DMS79 treated with DMSO at 0.1 percent for 48 hours (cell line): Measurements from ENCODE around the gene ACACA.
"Not testable (repeated sequence)": the region's sequence is repeated elsewhere in the genome, so short reads cannot be mapped to it uniquely, and the experiment has no call there.

Source experiments
- DNase-seq: peaks from one replicate; lab custom pipeline; 2025; lab: John Stamatoyannopoulos, UW

The ACACA gene

GRCh38 chr17:37406635-37407461 is at the start of gene ACACA, which contains the start of gene TADA2A:
ACACA (minus strand) TSS chr17:37406836; CDS start chr17:37406299, 537 bp downstream.
TADA2A (plus strand) TSS chr17:37406886; CDS start chr17:37411366, 4,480 bp downstream.
- DNase-seq, result peak; percentile 70

- DNase-seq, result no peak
Measured at GRCh38 chr17:37450112-37450511, 43.5 kb upstream of the ACACA start.

- DNase-seq, result no peak
Measured at GRCh38 chr17:37447641-37448040, 41.0 kb upstream of the ACACA start.

- DNase-seq, result no peak
Measured at GRCh38 chr17:37446027-37446426, 39.4 kb upstream of the ACACA start.

- not testable (repeated sequence) for DNase-seq
Measured at GRCh38 chr17:37441369-37442014, 34.9 kb upstream of the ACACA start.

- DNase-seq, result no peak
Measured at GRCh38 chr17:37440424-37440823, 33.8 kb upstream of the ACACA start.

GRCh38 chr17:37438141-37438540 is 31.5 kb upstream of the ACACA start:
- no peak for DNase-seq

GRCh38 chr17:37432671-37433070 is 26.0 kb upstream of the ACACA start:
- no peak for DNase-seq

GRCh38 chr17:37430051-37430627 is 23.5 kb upstream of the ACACA start:
- no peak for DNase-seq

- no peak for DNase-seq
Measured at GRCh38 chr17:37429453-37429852, 22.8 kb upstream of the ACACA start.

GRCh38 chr17:37429039-37429438 is 22.4 kb upstream of the ACACA start:
- no peak for DNase-seq

- no peak for DNase-seq
Measured at GRCh38 chr17:37425268-37425667, 18.6 kb upstream of the ACACA start.

GRCh38 chr17:37422971-37423625 is 16.5 kb upstream of the ACACA start:
- DNase-seq, result no peak

- no peak for DNase-seq
Measured at GRCh38 chr17:37417852-37418251, 11.2 kb upstream of the ACACA start.

- DNase-seq, result no peak
Measured at GRCh38 chr17:37413875-37414519, 7.4 kb upstream of the ACACA start.

- DNase-seq, result no peak
Measured at GRCh38 chr17:37410357-37410756, 3.7 kb upstream of the ACACA start.

- DNase-seq, result not testable (repeated sequence)
Measured at GRCh38 chr17:37408145-37408479, 1.5 kb upstream of the ACACA start.

GRCh38 chr17:37405955-37406634 is 541 bp downstream of the ACACA start:
- peak; percentile 29 for DNase-seq

GRCh38 chr17:37405522-37405921 is 1.1 kb downstream of the ACACA start:
- not testable (repeated sequence) for DNase-seq

GRCh38 chr17:37400505-37400904 is 6.1 kb downstream of the ACACA start:
- no peak for DNase-seq

GRCh38 chr17:37399265-37399803 is 7.3 kb downstream of the ACACA start:
- no peak for DNase-seq
